ENCODE measurements around the gene ANKIB1.
A peak's percentile ranks its signal among the peaks of the same experiment; 100 is the strongest.

The ANKIB1 gene

DNA sequence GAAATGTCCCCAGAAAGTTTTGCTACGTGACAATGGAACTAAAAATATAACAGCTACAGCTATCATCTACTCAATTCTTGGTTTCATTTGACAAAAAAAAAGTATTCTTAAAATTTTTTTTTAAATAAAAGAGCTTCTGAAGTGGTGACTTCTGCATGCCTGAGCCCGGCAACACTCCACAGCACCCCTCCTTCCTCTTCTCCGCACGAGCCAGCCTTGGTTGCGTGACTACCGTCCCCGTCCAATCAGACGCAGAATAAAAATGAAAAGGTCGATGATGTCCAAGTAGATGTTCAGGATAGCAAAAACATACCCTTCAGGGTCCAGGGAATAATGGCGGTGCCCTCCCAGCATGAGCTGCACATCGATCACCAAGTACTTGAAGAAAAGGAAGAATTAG lies 167.0 kb downstream of the ANKIB1 start:
- Histone ChIP-seq H3K27ac (ENCODE audit: low read depth, low read length) (no peak overlapping the region), H3K27me3 (ENCODE audit: control insufficient read depth in 1 of 2, insufficient read depth in 2 of 2, low read length in 2 of 2) (no peaks in the 10 kb centered on the region), H3K9me3 (ENCODE audit: low read length) (no peaks in the 10 kb centered on the region), H3K4me3 (ENCODE audit: low read depth in 1 of 2, low read length in 2 of 2) (no peak overlapping the region), H3K36me3 (ENCODE audit: insufficient read depth, low read length) (no peaks in the 10 kb centered on the region), H3K9ac (ENCODE audit: low read length) (no peak overlapping the region), H3K4me1 (ENCODE audit: insufficient read depth, low read length) (no peaks in the 10 kb centered on the region)

DNA sequence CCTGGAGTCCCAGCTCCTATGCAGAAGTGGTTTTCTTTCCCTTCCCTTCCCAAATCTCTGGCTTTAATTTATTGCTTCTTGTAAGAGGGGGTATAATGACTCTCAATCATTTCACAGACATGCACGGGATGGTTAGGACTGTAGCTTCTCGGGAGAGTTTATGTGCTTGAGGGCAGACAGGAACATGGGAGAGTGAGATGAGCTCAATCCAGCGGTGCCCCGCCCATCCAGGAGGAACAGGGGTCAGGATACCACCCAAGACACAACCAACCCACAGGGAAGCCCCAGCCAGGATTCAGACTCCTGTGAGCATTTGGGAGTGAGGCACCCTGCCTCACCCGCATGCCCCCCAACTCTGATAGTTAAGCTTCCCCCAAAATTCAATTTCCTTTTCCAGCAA lies 167.8 kb downstream of the ANKIB1 start:
- Histone ChIP-seq H3K4me1 (ENCODE audit: insufficient read depth, low read length) (no peaks in the 10 kb centered on the region), H3K9me3 (ENCODE audit: low read length) (no peaks in the 10 kb centered on the region), H3K27ac (ENCODE audit: low read depth, low read length) (no peak overlapping the region), H3K27me3 (ENCODE audit: control insufficient read depth in 1 of 2, insufficient read depth in 2 of 2, low read length in 2 of 2) (no peaks in the 10 kb centered on the region), H3K36me3 (ENCODE audit: insufficient read depth, low read length) (no peaks in the 10 kb centered on the region), H3K9ac (ENCODE audit: low read length) (no peak overlapping the region), H3K4me3 (ENCODE audit: low read depth in 1 of 2, low read length in 2 of 2) (no peak overlapping the region)

DNA sequence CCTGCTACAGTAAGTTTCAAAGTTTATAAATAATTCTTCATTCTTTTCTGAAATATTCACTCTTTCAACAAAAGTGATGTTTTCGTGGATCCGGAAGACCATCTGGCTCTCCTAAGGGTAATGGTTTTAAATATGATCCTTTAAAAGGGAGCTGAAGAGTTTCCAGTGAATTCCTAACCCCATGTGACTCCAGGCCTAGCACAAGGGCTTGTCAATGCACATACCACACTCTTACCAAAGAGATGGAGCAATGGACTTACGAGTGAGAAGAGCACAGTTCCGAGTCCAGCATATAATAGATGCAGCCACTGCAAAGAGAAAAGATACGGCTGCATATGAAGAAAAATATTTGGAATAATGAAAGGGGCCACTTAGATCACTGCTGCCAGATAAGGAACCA lies 169.5 kb downstream of the ANKIB1 start:
- Histone ChIP-seq H3K9ac (ENCODE audit: low read length) (no peak overlapping the region), H3K27me3 (ENCODE audit: control insufficient read depth in 1 of 2, insufficient read depth in 2 of 2, low read length in 2 of 2) (no peaks in the 10 kb centered on the region), H3K9me3 (ENCODE audit: low read length) (no peaks in the 10 kb centered on the region), H3K36me3 (ENCODE audit: insufficient read depth, low read length) (no peaks in the 10 kb centered on the region), H3K4me1 (ENCODE audit: insufficient read depth, low read length) (no peaks in the 10 kb centered on the region), H3K4me3 (ENCODE audit: low read depth in 1 of 2, low read length in 2 of 2) (no peak overlapping the region), H3K27ac (ENCODE audit: low read depth, low read length) (no peak overlapping the region)

DNA sequence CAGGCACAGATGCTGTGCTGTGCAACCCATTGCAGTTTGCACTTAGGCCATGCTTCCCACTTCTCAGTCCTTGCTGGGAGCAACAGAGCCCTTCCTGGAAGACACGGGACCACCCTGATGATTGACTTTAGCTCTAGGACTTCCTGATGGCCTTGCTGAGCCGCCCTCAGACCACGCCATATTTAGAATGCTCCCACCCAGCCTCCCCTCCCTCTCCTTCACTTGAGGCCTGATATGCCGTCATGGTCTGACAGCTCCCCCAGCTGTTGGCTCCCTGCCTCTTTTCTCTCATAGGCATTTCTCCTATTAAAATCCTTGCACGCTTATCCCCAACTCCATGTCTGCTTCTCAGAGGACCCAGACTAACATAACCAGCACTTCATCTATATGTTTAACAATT lies 172.1 kb downstream of the ANKIB1 start:
- Histone ChIP-seq H3K27me3 (ENCODE audit: control insufficient read depth in 1 of 2, insufficient read depth in 2 of 2, low read length in 2 of 2) (no peaks in the 10 kb centered on the region), H3K4me3 (ENCODE audit: low read depth in 1 of 2, low read length in 2 of 2) (no peak overlapping the region), H3K9ac (ENCODE audit: low read length) (no peak overlapping the region), H3K4me1 (ENCODE audit: insufficient read depth, low read length) (no peaks in the 10 kb centered on the region), H3K36me3 (ENCODE audit: insufficient read depth, low read length) (no peaks in the 10 kb centered on the region), H3K27ac (ENCODE audit: low read depth, low read length) (no peak overlapping the region), H3K9me3 (ENCODE audit: low read length) (no peaks in the 10 kb centered on the region)

DNA sequence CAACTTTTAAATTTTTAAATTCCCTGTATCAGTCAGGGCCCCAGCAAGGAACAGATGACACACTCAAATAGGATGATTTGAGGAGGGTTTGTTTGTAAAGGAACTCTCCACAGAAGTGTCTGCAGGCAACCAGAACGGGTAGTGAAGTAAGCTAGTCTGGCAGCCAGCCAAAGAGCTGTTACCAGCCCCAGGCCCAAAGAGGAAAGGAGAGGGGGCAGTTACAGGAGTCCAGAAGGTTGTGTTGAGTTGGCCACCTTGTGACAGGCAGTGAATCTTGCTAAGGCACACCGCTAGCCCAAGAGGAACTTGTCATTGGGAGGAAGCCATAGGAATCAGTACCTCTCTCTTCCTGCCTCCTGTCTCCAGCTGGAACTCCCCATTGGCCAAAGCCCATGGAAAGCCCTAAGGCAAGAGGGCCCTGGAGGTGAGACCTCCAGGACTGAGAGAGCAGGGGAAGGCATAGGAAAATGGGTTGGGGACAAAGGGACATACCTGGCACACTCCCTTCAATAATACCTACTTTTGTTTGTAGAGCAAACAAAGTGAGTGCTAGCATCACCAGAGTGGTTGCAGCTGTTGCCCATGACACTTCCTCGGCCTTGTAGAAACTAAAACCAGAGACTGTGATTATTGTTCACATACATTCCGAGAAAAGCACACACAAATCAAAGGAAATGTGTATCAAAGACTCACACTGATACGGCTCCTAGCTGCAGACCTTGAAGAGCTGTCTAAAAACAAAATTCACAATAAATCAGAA lies 176.1 kb downstream of the ANKIB1 start:
- Histone ChIP-seq H3K9me3 (ENCODE audit: low read length) (no peaks in the 10 kb centered on the region), H3K27ac (ENCODE audit: low read depth, low read length) (no peak overlapping the region), H3K4me3 (ENCODE audit: low read depth in 1 of 2, low read length in 2 of 2) (no peak overlapping the region), H3K9ac (ENCODE audit: low read length) (no peak overlapping the region), H3K36me3 (ENCODE audit: insufficient read depth, low read length) (no peaks in the 10 kb centered on the region), H3K4me1 (ENCODE audit: insufficient read depth, low read length) (no peaks in the 10 kb centered on the region), H3K27me3 (ENCODE audit: control insufficient read depth in 1 of 2, insufficient read depth in 2 of 2, low read length in 2 of 2) (no peaks in the 10 kb centered on the region)

DNA sequence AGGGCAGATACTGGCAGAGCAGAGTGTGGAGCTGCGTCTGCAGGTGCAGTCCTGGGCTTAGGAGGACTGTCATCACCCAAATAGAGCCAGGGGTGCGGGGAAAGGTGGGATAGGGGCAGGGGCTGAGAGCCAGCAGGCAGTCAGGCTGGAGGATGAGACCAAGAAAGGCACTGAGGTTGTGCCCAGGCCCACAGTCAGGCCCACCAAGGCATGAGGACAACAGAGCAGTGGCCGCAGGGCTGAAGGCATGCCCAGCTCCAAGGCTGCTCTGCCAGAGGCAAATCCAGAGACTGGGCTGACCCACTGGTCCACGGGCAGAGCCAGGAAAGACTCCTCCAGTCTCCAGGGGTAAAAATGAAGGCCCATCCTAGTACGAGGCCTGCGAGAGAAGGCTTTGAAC lies 177.2 kb downstream of the ANKIB1 start:
- no peaks in the 10 kb centered on the region for H3K4me1 ChIP-seq (ENCODE audit: insufficient read depth, low read length)
- no peaks in the 10 kb centered on the region for H3K27me3 ChIP-seq (ENCODE audit: control insufficient read depth in 1 of 2, insufficient read depth in 2 of 2, low read length in 2 of 2)
- no peak overlapping the region for H3K27ac ChIP-seq (ENCODE audit: low read depth, low read length)
- H3K4me3 ChIP-seq (ENCODE audit: low read depth in 1 of 2, low read length in 2 of 2) = no peak overlapping the region
- no peaks in the 10 kb centered on the region for H3K9me3 ChIP-seq (ENCODE audit: low read length)
- no peak overlapping the region for H3K9ac ChIP-seq (ENCODE audit: low read length)
- no peaks in the 10 kb centered on the region for H3K36me3 ChIP-seq (ENCODE audit: insufficient read depth, low read length)

DNA sequence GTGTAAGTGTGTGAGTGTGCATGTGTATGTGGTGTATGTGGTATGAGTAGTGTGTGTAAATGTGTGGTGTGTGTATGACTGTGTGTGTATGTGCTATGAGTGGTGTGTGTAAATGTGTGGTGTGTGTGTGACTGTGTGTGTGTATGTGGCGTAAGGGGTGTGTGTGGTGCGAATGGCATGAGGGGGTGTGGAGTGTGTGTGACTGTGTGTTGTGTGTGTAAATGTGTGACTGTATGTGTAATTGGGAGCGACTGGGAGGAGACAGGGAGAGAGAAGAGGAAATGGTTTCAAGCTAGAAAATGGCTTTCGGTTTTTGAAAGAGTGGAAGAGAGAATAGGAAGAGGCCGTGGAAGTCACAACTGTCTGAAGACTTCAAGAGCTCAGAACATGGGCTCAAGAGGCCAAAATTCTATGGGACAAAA lies 177.9 kb downstream of the ANKIB1 start:
- Histone ChIP-seq H3K27ac (ENCODE audit: low read depth, low read length) (no peak overlapping the region), H3K4me3 (ENCODE audit: low read depth in 1 of 2, low read length in 2 of 2) (peak overlapping the region in 1 of 2 donors; percentile 67)

DNA sequence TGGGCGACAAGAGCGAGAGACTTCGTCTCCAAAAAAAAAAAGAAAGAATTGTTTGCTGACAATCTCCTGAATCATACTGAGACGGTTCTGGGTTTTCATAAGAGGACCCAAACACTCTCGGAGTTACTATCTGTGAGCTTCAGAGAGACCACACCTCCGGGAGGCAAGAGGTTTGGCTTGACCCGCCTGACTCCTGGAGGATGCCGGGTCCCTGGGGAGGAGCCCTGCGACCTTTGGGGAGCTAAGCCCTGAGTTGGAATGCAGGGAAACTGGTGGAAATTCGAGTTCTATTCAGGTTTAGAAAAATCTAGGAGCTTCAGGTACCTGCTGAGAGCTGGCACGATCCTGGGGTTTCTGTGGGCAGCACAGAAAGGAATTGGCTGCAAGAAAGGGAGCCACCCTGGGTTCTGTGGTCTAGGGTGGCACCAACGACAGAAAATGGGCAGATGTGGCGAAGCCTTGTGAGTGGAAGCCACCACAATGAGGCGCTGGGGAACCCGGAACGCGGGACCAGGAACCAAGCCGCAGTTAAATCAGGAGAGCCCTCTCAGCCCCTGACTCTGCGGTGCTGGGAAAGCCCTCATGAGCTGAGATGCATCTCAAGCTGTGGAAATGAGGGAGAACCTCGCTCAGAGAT lies 179.7 kb downstream of the ANKIB1 start:
- no peak overlapping the region for H3K4me3 ChIP-seq (ENCODE audit: low read depth in 1 of 2, low read length in 2 of 2)
- no peaks in the 10 kb centered on the region for H3K36me3 ChIP-seq (ENCODE audit: insufficient read depth, low read length)
- H3K9ac ChIP-seq (ENCODE audit: low read length) = no peak overlapping the region
- no peaks in the 10 kb centered on the region for H3K27me3 ChIP-seq (ENCODE audit: control insufficient read depth in 1 of 2, insufficient read depth in 2 of 2, low read length in 2 of 2)
- no peak overlapping the region for H3K27ac ChIP-seq (ENCODE audit: low read depth, low read length)
- H3K4me1 ChIP-seq (ENCODE audit: insufficient read depth, low read length) = no peaks in the 10 kb centered on the region
- no peaks in the 10 kb centered on the region for H3K9me3 ChIP-seq (ENCODE audit: low read length)

More for the DNA sequence above, 177.9 kb downstream of the ANKIB1 start:
- H3K36me3 ChIP-seq (ENCODE audit: insufficient read depth, low read length) = no peaks in the 10 kb centered on the region
- H3K4me1 ChIP-seq (ENCODE audit: insufficient read depth, low read length) = no peaks in the 10 kb centered on the region
- no peaks in the 10 kb centered on the region for H3K27me3 ChIP-seq (ENCODE audit: control insufficient read depth in 1 of 2, insufficient read depth in 2 of 2, low read length in 2 of 2)
- no peak overlapping the region for H3K9ac ChIP-seq (ENCODE audit: low read length)
- H3K9me3 ChIP-seq (ENCODE audit: low read length) = no peaks in the 10 kb centered on the region

DNA sequence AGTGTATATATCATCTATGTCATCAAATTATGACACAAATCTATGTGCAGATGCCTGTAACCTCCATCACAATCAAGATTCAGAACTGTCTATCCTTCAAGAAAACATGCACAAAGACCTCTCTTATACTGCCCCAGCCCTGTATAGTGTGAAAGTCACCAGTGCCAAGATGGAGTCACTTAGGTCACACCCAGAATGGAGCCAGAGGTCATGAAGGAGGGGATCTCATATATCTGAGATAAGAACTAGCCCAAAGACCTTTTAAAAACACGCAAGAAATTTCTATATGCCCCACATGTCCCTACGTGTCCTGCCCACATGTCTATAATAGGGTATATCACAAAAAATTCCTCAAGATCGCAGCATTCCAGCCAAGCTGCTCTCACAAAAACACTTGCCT lies 181.4 kb downstream of the ANKIB1 start:
- Histone ChIP-seq H3K27me3 (ENCODE audit: control insufficient read depth in 1 of 2, insufficient read depth in 2 of 2, low read length in 2 of 2) (no peaks in the 10 kb centered on the region), H3K4me3 (ENCODE audit: low read depth in 1 of 2, low read length in 2 of 2) (no peak overlapping the region), H3K9me3 (ENCODE audit: low read length) (no peaks in the 10 kb centered on the region), H3K36me3 (ENCODE audit: insufficient read depth, low read length) (no peaks in the 10 kb centered on the region), H3K9ac (ENCODE audit: low read length) (no peak overlapping the region), H3K4me1 (ENCODE audit: insufficient read depth, low read length) (no peaks in the 10 kb centered on the region), H3K27ac (ENCODE audit: low read depth, low read length) (no peak overlapping the region)

DNA sequence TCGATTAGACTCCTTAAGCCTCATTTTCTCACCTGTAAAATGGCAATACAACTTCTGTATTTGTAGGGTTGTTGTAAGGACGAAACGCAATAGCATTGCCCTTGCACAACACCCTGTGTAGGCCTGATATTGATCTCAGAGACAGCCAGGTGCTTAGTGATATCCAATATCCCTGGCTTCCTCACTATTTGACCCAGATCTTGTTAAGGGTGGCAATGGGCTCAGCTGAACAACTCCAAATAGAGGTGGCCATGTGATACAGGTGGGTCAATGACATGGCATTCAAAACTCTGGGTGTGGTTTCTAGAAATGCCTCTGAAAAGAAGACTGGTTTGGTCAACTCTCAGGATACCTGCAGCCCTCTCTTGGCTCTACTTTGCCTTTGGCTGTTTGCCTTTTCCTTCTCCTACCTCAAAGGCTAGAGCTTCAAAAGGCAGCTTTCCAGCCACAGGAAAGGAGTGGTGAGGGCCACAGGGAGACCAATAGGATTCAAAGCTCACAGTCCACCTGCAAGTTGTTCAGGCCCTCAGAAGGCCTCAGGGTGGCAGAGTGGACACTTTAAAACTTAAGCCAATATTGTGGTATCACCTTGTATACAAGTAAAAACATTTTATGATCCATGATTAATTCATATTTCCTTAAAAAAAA lies 186.6 kb downstream of the ANKIB1 start:
- H3K4me1 ChIP-seq (ENCODE audit: insufficient read depth, low read length) = no peaks in the 10 kb centered on the region
- H3K9me3 ChIP-seq (ENCODE audit: low read length) = no peaks in the 10 kb centered on the region
- no peak overlapping the region for H3K27ac ChIP-seq (ENCODE audit: low read depth, low read length)
- H3K27me3 ChIP-seq (ENCODE audit: control insufficient read depth in 1 of 2, insufficient read depth in 2 of 2, low read length in 2 of 2) = no peaks in the 10 kb centered on the region
- no peaks in the 10 kb centered on the region for H3K36me3 ChIP-seq (ENCODE audit: insufficient read depth, low read length)
- no peak overlapping the region for H3K4me3 ChIP-seq (ENCODE audit: low read depth in 1 of 2, low read length in 2 of 2)
- no peak overlapping the region for H3K9ac ChIP-seq (ENCODE audit: low read length)

DNA sequence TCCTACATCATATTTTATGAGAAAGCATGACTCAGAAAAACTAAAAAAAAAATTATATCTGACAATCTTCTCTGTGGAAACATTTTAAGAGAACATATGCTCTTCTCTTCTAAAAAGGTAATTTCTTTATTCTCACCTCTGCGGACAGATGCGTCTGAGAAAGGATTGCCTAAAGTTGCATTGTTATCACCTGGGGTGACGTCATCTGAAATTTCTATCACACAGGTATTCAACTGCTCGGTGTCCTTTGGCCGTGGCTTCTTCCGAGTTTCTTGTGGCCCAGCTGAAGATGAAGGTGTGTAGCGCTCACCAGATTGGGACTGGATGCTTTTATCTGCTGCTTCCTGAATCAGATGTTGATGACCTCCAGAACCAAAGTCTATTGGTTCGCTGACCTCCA lies 187.2 kb downstream of the ANKIB1 start:
- Histone ChIP-seq H3K36me3 (ENCODE audit: insufficient read depth, low read length) (no peaks in the 10 kb centered on the region), H3K9me3 (ENCODE audit: low read length) (no peaks in the 10 kb centered on the region), H3K4me3 (ENCODE audit: low read depth in 1 of 2, low read length in 2 of 2) (no peak overlapping the region), H3K4me1 (ENCODE audit: insufficient read depth, low read length) (no peaks in the 10 kb centered on the region), H3K9ac (ENCODE audit: low read length) (no peak overlapping the region), H3K27me3 (ENCODE audit: control insufficient read depth in 1 of 2, insufficient read depth in 2 of 2, low read length in 2 of 2) (no peaks in the 10 kb centered on the region), H3K27ac (ENCODE audit: low read depth, low read length) (no peak overlapping the region)
